AG08396 (cell line): ENCODE measurements around the gene CYB561D1.
A peak's percentile ranks its signal among the peaks of the same experiment; 100 is the strongest.

Experiments used
- DNase-seq: peaks from one replicate; pipeline ENCODE4 v3.0.0; 2012; ENCODE audit warnings: low spot score, mixed read lengths

Gene CYB561D1

GRCh38 chr1:109501644-109502363, 7.9 kb downstream of the CYB561D1 start:
- DNase-seq = no peak

- no peak for DNase-seq
These were observed 8.5 kb downstream of the CYB561D1 start for GRCh38 chr1:109502364-109502851.

- no peak for DNase-seq
These were observed 10.0 kb downstream of the CYB561D1 start for GRCh38 chr1:109503935-109504334.

GRCh38 chr1:109504974-109505373, 11.1 kb downstream of the CYB561D1 start:
- no peak for DNase-seq

GRCh38 chr1:109508001-109508872, 14.3 kb downstream of the CYB561D1 start:
- no peak for DNase-seq

- no peak for DNase-seq
These were observed 14.9 kb downstream of the CYB561D1 start for GRCh38 chr1:109508873-109509175.

- DNase-seq = peak; percentile 91
These were observed 15.6 kb downstream of the CYB561D1 start, which contains the start of gene AMIGO1 for GRCh38 chr1:109509176-109510134. TSS of gene AMIGO1 (minus strand) at chr1:109509727. CDS start at chr1:109508912, 815 bp downstream.

- no peak for DNase-seq
These were observed 19.3 kb downstream of the CYB561D1 start for GRCh38 chr1:109513110-109513710.

- DNase-seq = no peak
These were observed 21.0 kb downstream of the CYB561D1 start for GRCh38 chr1:109514846-109515245.

- no peak for DNase-seq
These were observed 23.0 kb downstream of the CYB561D1 start for GRCh38 chr1:109516872-109517271.

GRCh38 chr1:109517337-109517736, 23.4 kb downstream of the CYB561D1 start:
- DNase-seq = no peak

- no peak for DNase-seq
These were observed 27.4 kb downstream of the CYB561D1 start for GRCh38 chr1:109521002-109521951.

- no peak for DNase-seq
These were observed 28.1 kb downstream of the CYB561D1 start for GRCh38 chr1:109522026-109522425.

- no peak for DNase-seq
These were observed 29.8 kb downstream of the CYB561D1 start for GRCh38 chr1:109523706-109524105.

GRCh38 chr1:109527098-109527811, 33.4 kb downstream of the CYB561D1 start:
- DNase-seq = no peak

GRCh38 chr1:109527846-109528695, 34.2 kb downstream of the CYB561D1 start:
- DNase-seq = no peak

GRCh38 chr1:109528712-109529111, 34.8 kb downstream of the CYB561D1 start:
- no peak for DNase-seq

GRCh38 chr1:109529881-109530456, 36.1 kb downstream of the CYB561D1 start:
- no peak for DNase-seq
